GM18499 (cell line): ENCODE data around the gene MCRIP1.

Experiments
- ATAC-seq: cut with Tn5 transposase; IDR thresholded peaks from one replicate; pipeline ENCODE4 v1.9.1; 2021; ENCODE audit warnings: moderate number of reproducible peaks; ENCODE audit not compliant: insufficient read depth, unreplicated experiment

Gene MCRIP1

GRCh38 chr17:81822996-81823819 lies 9.9 kb downstream of the MCRIP1 start:
- ATAC-seq = no peak

- ATAC-seq = no peak
These were observed 10.8 kb downstream of the MCRIP1 start for GRCh38 chr17:81822312-81822637.

GRCh38 chr17:81821603-81822311 lies 11.3 kb downstream of the MCRIP1 start:
- no peak for ATAC-seq

GRCh38 chr17:81821147-81821546 lies 11.9 kb downstream of the MCRIP1 start:
- no peak for ATAC-seq

- no peak for ATAC-seq
These were observed 13.4 kb downstream of the MCRIP1 start for GRCh38 chr17:81819708-81820107.

GRCh38 chr17:81817758-81818147 lies 15.3 kb downstream of the MCRIP1 start:
- ATAC-seq = no peak

- no peak for ATAC-seq
These were observed 17.5 kb downstream of the MCRIP1 start for GRCh38 chr17:81815646-81815986.

- ATAC-seq = no peak
These were observed 18.1 kb downstream of the MCRIP1 start for GRCh38 chr17:81814748-81815645.

- no peak for ATAC-seq
These were observed 19.0 kb downstream of the MCRIP1 start for GRCh38 chr17:81813861-81814683.

GRCh38 chr17:81813371-81813684 lies 19.8 kb downstream of the MCRIP1 start:
- ATAC-seq = no peak

GRCh38 chr17:81812571-81813370 lies 20.3 kb downstream of the MCRIP1 start:
- ATAC-seq = no peak

- ATAC-seq = no peak
These were observed 21.2 kb downstream of the MCRIP1 start for GRCh38 chr17:81811705-81812570.

GRCh38 chr17:81810892-81811704 lies 22.0 kb downstream of the MCRIP1 start:
- no peak for ATAC-seq

- ATAC-seq = no peak
These were observed 22.6 kb downstream of the MCRIP1 start for GRCh38 chr17:81810476-81810875.

GRCh38 chr17:81809556-81809998 lies 23.5 kb downstream of the MCRIP1 start:
- ATAC-seq = no peak

GRCh38 chr17:81808778-81809555 lies 24.1 kb downstream of the MCRIP1 start:
- ATAC-seq = no peak

- ATAC-seq = no peak
These were observed 25.3 kb downstream of the MCRIP1 start for GRCh38 chr17:81807839-81808238.
